HG02870 (cell line): Measurements from ENCODE around the gene RGMA.
A peak's percentile ranks its signal among the peaks of the same experiment; 100 is the strongest.

Source experiments
- ATAC-seq: cut with Tn5 transposase; IDR thresholded peaks from one replicate; pipeline ENCODE4 v1.9.1; 2021; ENCODE audit warnings: mild to moderate bottlenecking, moderate library complexity; ENCODE audit not compliant: unreplicated experiment

Gene RGMA

GRCh38 chr15:93020976-93021772 is 67.8 kb downstream of the RGMA start:
- ATAC-seq: peak; percentile 79

GRCh38 chr15:93019971-93020370 is 69.0 kb downstream of the RGMA start:
- no peak for ATAC-seq

GRCh38 chr15:93019090-93019489 is 69.9 kb downstream of the RGMA start:
- ATAC-seq: no peak

- ATAC-seq: no peak
Measured at GRCh38 chr15:93018574-93018973, 70.4 kb downstream of the RGMA start.

GRCh38 chr15:93017526-93017925 is 71.5 kb downstream of the RGMA start:
- ATAC-seq: no peak

GRCh38 chr15:93012786-93013185 is 76.2 kb downstream of the RGMA start:
- no peak for ATAC-seq

GRCh38 chr15:93007994-93008393 is 81.0 kb downstream of the RGMA start:
- ATAC-seq: no peak

GRCh38 chr15:93005133-93005532 is 83.9 kb downstream of the RGMA start:
- ATAC-seq: no peak

GRCh38 chr15:93001881-93002280 is 87.1 kb downstream of the RGMA start:
- no peak for ATAC-seq

GRCh38 chr15:93001156-93001555 is 87.9 kb downstream of the RGMA start:
- no peak for ATAC-seq

GRCh38 chr15:92997821-92998220 is 91.2 kb downstream of the RGMA start:
- ATAC-seq: no peak

- no peak for ATAC-seq
Measured at GRCh38 chr15:92992720-92993119, 96.3 kb downstream of the RGMA start.

- ATAC-seq: no peak
Measured at GRCh38 chr15:92990031-92990430, 99.0 kb downstream of the RGMA start.

GRCh38 chr15:92989470-92989869 is 99.5 kb downstream of the RGMA start:
- peak; percentile 57 for ATAC-seq
